Activated T-helper 2 cell treated with anti-CD3 and anti-CD28 coated beads, Interferon-gamma antibody, Interleukin-2, Interleukin-4, amounts not matched to agents 10 μg/mL and 5 μg/mL and 100 μg/mL, durations not matched to agents 14 hours and 24 hours and 36 hours (primary cell): ENCODE results near the gene BRME1. TPM values are rescaled to one million over a fixed set of nuclear protein-coding genes. Genes with fewer than 3 reads are reported as not detected.

Source experiments
- total RNA-seq: library from RNA; stranded (reverse); gene quantifications from 2 replicates; pipeline ENCODE4 v1.2.3, GENCODE V29; 2022

Gene BRME1
- total RNA-seq, 1 donor from 2014 or later: 15.3 TPM

Other genes starting within 250 kb of the BRME1 start
- gene MRI1, start 141.6 kb downstream of the BRME1 start, total RNA-seq: 41.6 and 42.3 TPM in 2 replicates
- 131 and 137 TPM in 2 replicates for gene C19orf53, start 131.7 kb downstream of the BRME1 start, total RNA-seq
- 9.8 and 10.6 TPM in 2 replicates for gene ZSWIM4, start 110.7 kb downstream of the BRME1 start, total RNA-seq
- gene NANOS3, start 29.0 kb downstream of the BRME1 start, total RNA-seq: 1.6 and 1.8 TPM in 2 replicates
- 36.9 and 41.5 TPM in 2 replicates for gene CC2D1A, start 84 bp upstream of the BRME1 start, total RNA-seq
- gene PODNL1, start 32.3 kb upstream of the BRME1 start, total RNA-seq: 0.41 TPM in 1 of 2 replicates, not detected in the other
- gene DCAF15, start 46.4 kb upstream of the BRME1 start, total RNA-seq: 60.6 and 64.0 TPM in 2 replicates
- 15.7 and 17.0 TPM in 2 replicates for gene RFX1, start 100.2 kb upstream of the BRME1 start, total RNA-seq
- not detected in 2 replicates for gene RLN3, start 122.0 kb upstream of the BRME1 start, total RNA-seq
- 76.6 and 79.1 TPM in 2 replicates for gene IL27RA, start 125.6 kb upstream of the BRME1 start, total RNA-seq
- 0.34 TPM in 1 of 2 replicates, not detected in the other for gene PALM3, start 156.0 kb upstream of the BRME1 start, total RNA-seq
- 5.3 and 5.5 TPM in 2 replicates for gene MISP3, start 166.7 kb upstream of the BRME1 start, total RNA-seq
- gene C19orf67, start 179.7 kb upstream of the BRME1 start, total RNA-seq: 0.46 and 0.75 TPM in 2 replicates
- gene SAMD1, start 184.6 kb upstream of the BRME1 start, total RNA-seq: 131 and 136 TPM in 2 replicates
- gene PRKACA, start 211.6 kb upstream of the BRME1 start, total RNA-seq: 75.4 and 76.8 TPM in 2 replicates
- gene ASF1B, start 230.5 kb upstream of the BRME1 start, total RNA-seq: 83.4 and 88.9 TPM in 2 replicates